SK-N-MC (cell line): ENCODE data around the gene CBX5.

Source experiments
- EZH2 ChIP-seq: fragments of 200-600 bp; sonication (generic); IDR thresholded peaks from one replicate; pipeline ENCODE4 v1.6.1; 2017; ENCODE audit warnings: antibody characterized with exemption
- POLR2AphosphoS5 ChIP-seq: IDR thresholded peaks from 2 replicates; pipeline ENCODE4 v1.6.1; 2012; ENCODE audit warnings: mild to moderate bottlenecking, low read depth, low read length, borderline replicate concordance

DNA sequence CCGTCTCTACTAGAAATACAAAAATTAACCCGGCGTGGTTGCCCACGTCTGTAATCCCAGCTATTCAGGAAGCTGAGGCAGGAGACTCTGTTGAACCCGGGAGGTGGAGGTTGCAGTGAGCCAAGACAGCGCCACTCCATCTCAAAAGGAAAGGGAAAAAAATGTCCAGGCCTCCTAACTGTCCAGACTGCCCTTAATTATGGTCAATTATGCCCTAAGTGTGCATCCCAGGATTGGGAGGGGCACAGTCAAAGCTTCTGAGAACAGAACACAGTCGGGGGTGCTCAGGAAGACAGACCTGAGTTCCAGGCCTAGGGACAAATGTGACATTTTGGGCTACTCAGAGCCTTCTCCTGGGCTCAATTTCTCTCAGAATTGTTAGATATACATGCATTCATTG, 59.4 kb downstream of the CBX5 start:
- TF ChIP-seq EZH2: no peak
- TF ChIP-seq POLR2AphosphoS5: no peak
